HepG2 (cell line): ENCODE results near the gene CALY. TPM values are rescaled to one million over a fixed set of nuclear protein-coding genes. Genes with fewer than 3 reads are reported as not detected.

Experiments used
- ATAC-seq: fragments of 200-7000 bp; cut with Tn5 transposase; 3 replicates; pipeline ENCODE4 v1.9.1; 2020; ENCODE audit warnings: mild to moderate bottlenecking, moderate library complexity
- BruUV-seq: library from RNA; stranded (reverse); fragments of 400-500 nt; replicated peaks from 2 replicates; lab custom pipeline; 2021; lab: Mats Ljungman, UMichigan
- CTCF ChIA-PET: fragments of 300-600 bp; formaldehyde crosslinking; extraction: SDS; loops from one replicate; lab custom pipeline; 2021; ENCODE audit warnings: low total read pairs, inconsistent platforms, low intra/inter-chr PET ratio; lab: Yijun Ruan, JAX
- POLR2A ChIA-PET: fragments of 350-600 bp; sonication (Branson Sonifier 250); formaldehyde crosslinking; loops from one replicate; lab custom pipeline; 2020; ENCODE audit warnings: antibody characterized with exemption, inconsistent platforms; lab: Yijun Ruan, JAX
- DNase-seq: peaks from one replicate; pipeline ENCODE4 v3.0.0-alpha.2; 2015; ENCODE audit warnings: low spot score
- FAIRE-seq: peaks from 3 replicates; lab custom pipeline; 2011; peaks lifted over from hg19 to GRCh38; lab: Jason Lieb, UNC
- H2AFZ ChIP-seq: one replicate; pipeline ENCODE4 v1.6.1; 2011; ENCODE audit warnings: low read length, inconsistent platforms
- H3K27ac ChIP-seq: fragments of 300-600 bp; 3 replicates; pipeline ENCODE4 v1.8.0; 2011; ENCODE audit warnings: mixed run types, mild to moderate bottlenecking, mixed read lengths, low read length, inconsistent platforms; ENCODE audit not compliant: insufficient read depth; ENCODE audit errors: extremely low read length
- H3K27me3 ChIP-seq, 2 experiments: fragments of 200-600 bp in 1 of 2; 2 replicates in 1 of 2; 3 replicates in 1 of 2; pipeline versions ENCODE4 v1.6.0 to v1.8.0; 2011; ENCODE audit warnings: low read length in 2 of 2, mild to moderate bottlenecking in 2 of 2, moderate library complexity in 2 of 2, inconsistent platforms in 1 of 2; ENCODE audit not compliant: insufficient read depth in 2 of 2, control insufficient read depth in 1 of 2
- H3K36me3 ChIP-seq, 2 experiments: fragments of 200-600 bp in 1 of 2; replicated peaks in 1 of 2; 2 replicates in 1 of 2; 3 replicates in 1 of 2; pipeline versions ENCODE4 v1.5.1 to v1.8.0; 2011; ENCODE audit warnings: low read length in 2 of 2, inconsistent platforms in 1 of 2; ENCODE audit not compliant: insufficient read depth in 2 of 2, control insufficient read depth in 1 of 2
- H3K4me1 ChIP-seq: 2 replicates; pipeline ENCODE4 v1.5.1; 2012; ENCODE audit warnings: low read length, inconsistent platforms; ENCODE audit not compliant: insufficient read depth
- H3K4me2 ChIP-seq: 2 replicates; pipeline ENCODE4 v1.6.0; 2011; ENCODE audit warnings: low read depth, low read length, inconsistent platforms
- H3K4me3 ChIP-seq, 3 experiments: fragments of 200-600 bp in 1 of 3; sonication (generic), shearing (Covaris generic) in 1 of 3; replicated peaks in 1 of 3; 2 replicates each; pipeline ENCODE4 v1.5.1; 2011 to 2016; ENCODE audit warnings: low read length in 3 of 3, inconsistent platforms in 2 of 3, low read depth in 2 of 3, mild to moderate bottlenecking in 2 of 3, control low read depth in 1 of 3, mixed read lengths in 1 of 3; ENCODE audit not compliant: insufficient read depth in 1 of 3
- H3K79me2 ChIP-seq: one replicate; pipeline ENCODE4 v1.6.1; 2011; ENCODE audit warnings: low read length, inconsistent platforms; ENCODE audit not compliant: insufficient read depth
- H3K9ac ChIP-seq: 2 replicates; pipeline ENCODE4 v1.6.0; 2011; ENCODE audit warnings: mild to moderate bottlenecking, low read depth, low read length, inconsistent platforms; ENCODE audit not compliant: insufficient read depth
- H3K9me3 ChIP-seq: 2 replicates; pipeline ENCODE4 v1.5.1; 2012; ENCODE audit warnings: mild to moderate bottlenecking, low read length
- H4K20me1 ChIP-seq: 2 replicates; pipeline ENCODE4 v1.6.0; 2011; ENCODE audit warnings: inconsistent platforms, mild to moderate bottlenecking, low read length, moderate library complexity; ENCODE audit not compliant: insufficient read depth
- ATF5 ChIP-seq: sonication (generic); formaldehyde crosslinking; IDR thresholded peaks from 2 replicates; pipeline ENCODE4 v1.4.0; 2020; ENCODE audit warnings: mild to moderate bottlenecking, low read depth, missing genetic modification reagents
- BCL6 ChIP-seq: IDR thresholded peaks from 2 replicates; pipeline ENCODE4 v1.6.1; 2016; ENCODE audit warnings: missing genetic modification reagents, missing compliant biosample characterization
- JUNB ChIP-seq: sonication (generic); formaldehyde crosslinking; IDR thresholded peaks from 2 replicates; pipeline ENCODE4 v1.8.0; 2022; ENCODE audit warnings: missing genetic modification reagents, mild to moderate bottlenecking, borderline replicate concordance
- MED8 ChIP-seq: sonication (generic); formaldehyde crosslinking; IDR thresholded peaks from 2 replicates; pipeline ENCODE4 v1.8.1; 2023; ENCODE audit warnings: mild to moderate bottlenecking, missing genetic modification reagents; ENCODE audit not compliant: insufficient replicate concordance
- MZF1 ChIP-seq: sonication (generic); formaldehyde crosslinking; IDR thresholded peaks from 2 replicates; pipeline ENCODE4 v1.8.1; 2023; ENCODE audit warnings: mild to moderate bottlenecking, missing genetic modification reagents, borderline replicate concordance
- NRL ChIP-seq: sonication (generic); formaldehyde crosslinking; IDR thresholded peaks from 2 replicates; pipeline ENCODE4 v1.5.0; 2020; ENCODE audit warnings: missing genetic modification reagents, mild to moderate bottlenecking, moderate library complexity, borderline replicate concordance
- PLRG1 ChIP-seq: fragments of 450-650 bp; conservative IDR thresholded peaks from 2 replicates; pipeline ENCODE4 v1.6.1; 2016
- POGK ChIP-seq: sonication (generic); formaldehyde crosslinking; conservative IDR thresholded peaks from 2 replicates; pipeline ENCODE4 v1.8.0; 2022; ENCODE audit warnings: mild to moderate bottlenecking, moderate library complexity, missing genetic modification reagents
- TEAD3 ChIP-seq: optimal IDR thresholded peaks from 2 replicates; pipeline ENCODE3; 2016; ENCODE audit warnings: borderline replicate concordance
- THAP11 ChIP-seq: IDR thresholded peaks from 2 replicates; pipeline ENCODE4 v1.6.1; 2016; ENCODE audit warnings: missing biosample characterization, missing genetic modification reagents
- ZNF451 ChIP-seq: sonication (generic); formaldehyde crosslinking; IDR thresholded peaks from 2 replicates; pipeline ENCODE4 v1.5.0; 2020; ENCODE audit warnings: mild to moderate bottlenecking, missing genetic modification reagents
- ZNF605 ChIP-seq: sonication (generic); formaldehyde crosslinking; IDR thresholded peaks from 2 replicates; pipeline ENCODE4 v1.8.0; 2022; ENCODE audit warnings: mild to moderate bottlenecking, missing genetic modification reagents
- ZNF691 ChIP-seq: sonication (generic); formaldehyde crosslinking; IDR thresholded peaks from 2 replicates; pipeline ENCODE4 v1.4.0; 2020; ENCODE audit warnings: missing genetic modification reagents, low read depth, mild to moderate bottlenecking, borderline replicate concordance
- WGBS: methylation state at CpG from one replicate; pipeline ENCODE4 v1.1.6; 2017; ENCODE audit warnings: low lambda C conversion rate; 5-methylcytosine and 5-hydroxymethylcytosine counted together
- in situ Hi-C: cut with HindIII; loops from 2 replicates; pipeline ENCODE4 v1.10.0; 2017; ENCODE audit warnings: low pct_unique_long_range_greater_than_20kb; ENCODE audit not compliant: extremely low pct_ligation_motif_present
- intact Hi-C: fragments of 100-400 bp; cut with micrococcal nuclease; formaldehyde crosslinking; loops from one replicate; pipeline ENCODE4 v1.10.0; 2022; ENCODE audit not compliant: unreplicated experiment
- polyA plus RNA-seq, 8 experiments: library from polyadenylated mRNA; depleted of rRNA in 3 of 8; stranded (reverse) in 7 of 8; unstranded in 1 of 8; fragments of >200 nt; fragmentation: Illumina TruSeq in 4 of 8; extraction: Trizol in 4 of 8; gene quantifications; 2 replicates each; pipeline versions ENCODE4 v1.2.1 to v1.2.3, GENCODE V29; 2011 to 2016; ENCODE audit warnings: low read depth in 4 of 8, missing spikeins in 1 of 8, mixed read lengths in 1 of 8; ENCODE audit not compliant: insufficient read depth in 1 of 8
- total RNA-seq, 5 experiments: library from RNA; depleted of rRNA; stranded (reverse); fragments of >200 nt; fragmentation: Illumina TruSeq; extraction: Trizol; gene quantifications; 2 replicates each; pipeline ENCODE4 v1.2.3, GENCODE V29; 2016; ENCODE audit warnings: low read depth in 1 of 5

CALY gene
- total and polyA plus RNA-seq, 2 of the 13 experiments (the other 11 are each of a cell fraction or from before 2014, with no cell fraction given): 0.08 TPM; not detected in 1

- no peaks in the 10 kb centered on the region for H4K20me1 ChIP-seq
- BruUV-seq: no TSS peak
- no peak overlapping the region for H3K4me3 ChIP-seq
These were observed 41.0 kb downstream of the CALY start for GRCh38 chr10:133295426-133296320.

More at GRCh38 chr10:133295426-133296320, 41.0 kb downstream of the CALY start:
- no peak overlapping the region for H3K4me2 ChIP-seq
- H2AFZ ChIP-seq: no peak overlapping the region
- peaks cover 38 to 65% of the 10 kb centered on the region in 2 experiments for H3K36me3 ChIP-seq
- intact Hi-C loops: no loop called here
- no peak overlapping the region for H3K27ac ChIP-seq
- no peak for FAIRE-seq
- no peaks in the 10 kb centered on the region for H3K9me3 ChIP-seq
- in situ Hi-C loops: no loop called here
- ChIA-PET CTCF (no interaction called here), POLR2A (no interaction called here)
- H3K4me1 ChIP-seq: no peaks in the 10 kb centered on the region
- DNase-seq: no peak
- TF ChIP-seq MED8 (CRISPR knock-in tag): no peak
- TF ChIP-seq JUNB (CRISPR knock-in tag): no peak
- no peak for TF ChIP-seq MZF1 (CRISPR knock-in tag)
- no peak for TF ChIP-seq POGK
- no peak for TF ChIP-seq NRL
- TF ChIP-seq ZNF451 (CRISPR knock-in tag): no peak
- TF ChIP-seq ZNF605 (CRISPR knock-in tag): no peak
- no peak for TF ChIP-seq TEAD3 (CRISPR knock-in tag)
- TF ChIP-seq ATF5: no peak
- TF ChIP-seq THAP11 (CRISPR knock-in tag): no peak
- no peak for TF ChIP-seq PLRG1
- TF ChIP-seq BCL6 (CRISPR knock-in tag): no peak
- no peak for TF ChIP-seq ZNF691 (CRISPR knock-in tag)
- H3K9ac ChIP-seq: no peak overlapping the region
- no peaks in the 10 kb centered on the region for H3K79me2 ChIP-seq
- 97% methylated on average over 32 of the region's 42 CpGs for WGBS
- no peaks in the 10 kb centered on the region for H3K27me3 ChIP-seq
- no peak for ATAC-seq
